ENCODE results near the gene HTT. TPM values are rescaled to one million over a fixed set of nuclear protein-coding genes. Genes with fewer than 3 reads are reported as not detected.

Gene HTT
- total and polyA plus RNA-seq, 2 of the 13 experiments (the other 11 are each of a cell fraction or from before 2014, with no cell fraction given), result 17.5 to 19.5 TPM

DNA sequence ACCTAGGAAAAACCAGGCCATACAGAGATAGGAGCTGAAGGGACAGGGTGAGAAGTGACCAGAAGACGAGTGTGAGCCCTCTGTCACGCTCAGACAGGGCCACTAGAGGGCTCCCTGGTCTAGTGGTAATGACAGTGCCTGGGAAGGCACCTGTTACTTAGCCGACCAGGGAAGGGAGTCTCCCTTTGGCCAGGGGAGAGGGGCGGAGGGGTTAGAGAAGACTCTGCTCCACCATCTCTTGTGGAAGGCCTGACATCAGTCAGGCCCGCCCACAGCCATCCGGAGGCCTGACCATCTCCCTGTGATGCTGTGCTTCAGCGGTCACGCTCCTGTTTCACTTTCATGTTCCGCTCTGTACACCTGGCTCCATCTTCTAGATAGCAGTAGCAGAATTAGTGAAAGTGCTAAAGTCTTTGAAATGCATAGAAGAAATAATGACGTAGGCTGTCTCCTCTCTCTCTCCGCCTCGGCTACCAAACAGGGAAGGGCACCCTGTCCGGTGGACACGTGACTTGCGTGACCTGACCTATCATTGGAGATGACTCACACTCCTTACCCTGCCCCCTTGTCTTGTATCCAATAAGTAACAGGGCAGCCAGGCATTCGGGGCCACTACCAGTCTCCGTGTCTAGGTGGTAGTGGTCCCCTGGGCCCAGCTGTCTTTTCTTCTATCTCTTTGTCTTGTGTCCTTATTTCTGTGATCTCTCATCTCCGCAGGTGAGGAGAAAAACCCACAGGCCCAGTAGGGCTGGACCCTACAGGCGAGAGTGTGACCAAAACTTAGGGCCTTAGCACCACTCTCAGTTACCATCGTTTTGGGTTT lies 26.8 kb upstream of the HTT start (continued):
- TF ChIP-seq ZNF10 (CRISPR knock-in tag; IDR thresholded peaks at IDR 0.05; ENCODE audit: borderline replicate concordance, low read depth) (no peak), PHB2 (IDR thresholded peaks at IDR 0.05; ENCODE audit: partially characterized antibody) (no peak), TCF7 (IDR thresholded peaks at IDR 0.05; ENCODE audit: low read depth) (no peak), ZNF709 (CRISPR knock-in tag; IDR thresholded peaks at IDR 0.05) (no peak), ZNF30 (CRISPR knock-in tag; IDR thresholded peaks at IDR 0.05) (no peak), TARDBP (CRISPR knock-in tag; IDR thresholded peaks at IDR 0.05) (no peak), HMG20B (CRISPR knock-in tag; conservative IDR thresholded peaks at IDR 0.05) (no peak), ELF4 (CRISPR knock-in tag; IDR thresholded peaks at IDR 0.05; ENCODE audit: borderline replicate concordance) (no peak), RELA (CRISPR knock-in tag; IDR thresholded peaks at IDR 0.05) (peak; percentile 76; the same call in 1 of the 2 replicates), ZFP36L1 (CRISPR knock-in tag; IDR thresholded peaks at IDR 0.05) (no peak), HDAC6 (IDR thresholded peaks at IDR 0.05; ENCODE audit: low read depth, low read length) (no peak), ESRRA (CRISPR knock-in tag; IDR thresholded peaks at IDR 0.05; ENCODE audit: low read depth) (no peak), MEF2D (CRISPR knock-in tag; IDR thresholded peaks at IDR 0.05) (no peak), KLF6 (CRISPR knock-in tag; IDR thresholded peaks at IDR 0.05) (0 out of 2 replicates have a peak, but pooled peaks have one; percentile 40), KDM6A (CRISPR knock-in tag; IDR thresholded peaks at IDR 0.05; ENCODE audit: low read depth) (no peak)
- TF ChIP-seq, protein P1, sequence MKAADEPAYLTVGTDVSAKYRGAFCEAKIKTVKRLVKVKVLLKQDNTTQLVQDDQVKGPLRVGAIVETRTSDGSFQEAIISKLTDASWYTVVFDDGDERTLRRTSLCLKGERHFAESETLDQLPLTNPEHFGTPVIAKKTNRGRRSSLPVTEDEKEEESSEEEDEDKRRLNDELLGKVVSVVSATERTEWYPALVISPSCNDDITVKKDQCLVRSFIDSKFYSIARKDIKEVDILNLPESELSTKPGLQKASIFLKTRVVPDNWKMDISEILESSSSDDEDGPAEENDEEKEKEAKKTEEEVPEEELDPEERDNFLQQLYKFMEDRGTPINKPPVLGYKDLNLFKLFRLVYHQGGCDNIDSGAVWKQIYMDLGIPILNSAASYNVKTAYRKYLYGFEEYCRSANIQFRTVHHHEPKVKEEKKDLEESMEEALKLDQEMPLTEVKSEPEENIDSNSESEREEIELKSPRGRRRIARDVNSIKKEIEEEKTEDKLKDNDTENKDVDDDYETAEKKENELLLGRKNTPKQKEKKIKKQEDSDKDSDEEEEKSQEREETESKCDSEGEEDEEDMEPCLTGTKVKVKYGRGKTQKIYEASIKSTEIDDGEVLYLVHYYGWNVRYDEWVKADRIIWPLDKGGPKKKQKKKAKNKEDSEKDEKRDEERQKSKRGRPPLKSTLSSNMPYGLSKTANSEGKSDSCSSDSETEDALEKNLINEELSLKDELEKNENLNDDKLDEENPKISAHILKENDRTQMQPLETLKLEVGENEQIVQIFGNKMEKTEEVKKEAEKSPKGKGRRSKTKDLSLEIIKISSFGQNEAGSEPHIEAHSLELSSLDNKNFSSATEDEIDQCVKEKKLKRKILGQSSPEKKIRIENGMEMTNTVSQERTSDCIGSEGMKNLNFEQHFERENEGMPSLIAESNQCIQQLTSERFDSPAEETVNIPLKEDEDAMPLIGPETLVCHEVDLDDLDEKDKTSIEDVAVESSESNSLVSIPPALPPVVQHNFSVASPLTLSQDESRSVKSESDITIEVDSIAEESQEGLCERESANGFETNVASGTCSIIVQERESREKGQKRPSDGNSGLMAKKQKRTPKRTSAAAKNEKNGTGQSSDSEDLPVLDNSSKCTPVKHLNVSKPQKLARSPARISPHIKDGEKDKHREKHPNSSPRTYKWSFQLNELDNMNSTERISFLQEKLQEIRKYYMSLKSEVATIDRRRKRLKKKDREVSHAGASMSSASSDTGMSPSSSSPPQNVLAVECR (CRISPR knock-in tag; IDR thresholded peaks at IDR 0.05; ENCODE audit: borderline replicate concordance), result peak; percentile 30; the same call in 1 of the 2 replicates
- TF ChIP-seq, protein P2, sequence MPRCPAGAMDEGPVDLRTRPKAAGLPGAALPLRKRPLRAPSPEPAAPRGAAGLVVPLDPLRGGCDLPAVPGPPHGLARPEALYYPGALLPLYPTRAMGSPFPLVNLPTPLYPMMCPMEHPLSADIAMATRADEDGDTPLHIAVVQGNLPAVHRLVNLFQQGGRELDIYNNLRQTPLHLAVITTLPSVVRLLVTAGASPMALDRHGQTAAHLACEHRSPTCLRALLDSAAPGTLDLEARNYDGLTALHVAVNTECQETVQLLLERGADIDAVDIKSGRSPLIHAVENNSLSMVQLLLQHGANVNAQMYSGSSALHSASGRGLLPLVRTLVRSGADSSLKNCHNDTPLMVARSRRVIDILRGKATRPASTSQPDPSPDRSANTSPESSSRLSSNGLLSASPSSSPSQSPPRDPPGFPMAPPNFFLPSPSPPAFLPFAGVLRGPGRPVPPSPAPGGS (CRISPR knock-in tag; IDR thresholded peaks at IDR 0.05), result no peak
- TF ChIP-seq, protein P3, sequence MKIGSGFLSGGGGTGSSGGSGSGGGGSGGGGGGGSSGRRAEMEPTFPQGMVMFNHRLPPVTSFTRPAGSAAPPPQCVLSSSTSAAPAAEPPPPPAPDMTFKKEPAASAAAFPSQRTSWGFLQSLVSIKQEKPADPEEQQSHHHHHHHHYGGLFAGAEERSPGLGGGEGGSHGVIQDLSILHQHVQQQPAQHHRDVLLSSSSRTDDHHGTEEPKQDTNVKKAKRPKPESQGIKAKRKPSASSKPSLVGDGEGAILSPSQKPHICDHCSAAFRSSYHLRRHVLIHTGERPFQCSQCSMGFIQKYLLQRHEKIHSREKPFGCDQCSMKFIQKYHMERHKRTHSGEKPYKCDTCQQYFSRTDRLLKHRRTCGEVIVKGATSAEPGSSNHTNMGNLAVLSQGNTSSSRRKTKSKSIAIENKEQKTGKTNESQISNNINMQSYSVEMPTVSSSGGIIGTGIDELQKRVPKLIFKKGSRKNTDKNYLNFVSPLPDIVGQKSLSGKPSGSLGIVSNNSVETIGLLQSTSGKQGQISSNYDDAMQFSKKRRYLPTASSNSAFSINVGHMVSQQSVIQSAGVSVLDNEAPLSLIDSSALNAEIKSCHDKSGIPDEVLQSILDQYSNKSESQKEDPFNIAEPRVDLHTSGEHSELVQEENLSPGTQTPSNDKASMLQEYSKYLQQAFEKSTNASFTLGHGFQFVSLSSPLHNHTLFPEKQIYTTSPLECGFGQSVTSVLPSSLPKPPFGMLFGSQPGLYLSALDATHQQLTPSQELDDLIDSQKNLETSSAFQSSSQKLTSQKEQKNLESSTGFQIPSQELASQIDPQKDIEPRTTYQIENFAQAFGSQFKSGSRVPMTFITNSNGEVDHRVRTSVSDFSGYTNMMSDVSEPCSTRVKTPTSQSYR (CRISPR knock-in tag; IDR thresholded peaks at IDR 0.05; ENCODE audit: borderline replicate concordance), result no peak
- TF ChIP-seq, protein P4, sequence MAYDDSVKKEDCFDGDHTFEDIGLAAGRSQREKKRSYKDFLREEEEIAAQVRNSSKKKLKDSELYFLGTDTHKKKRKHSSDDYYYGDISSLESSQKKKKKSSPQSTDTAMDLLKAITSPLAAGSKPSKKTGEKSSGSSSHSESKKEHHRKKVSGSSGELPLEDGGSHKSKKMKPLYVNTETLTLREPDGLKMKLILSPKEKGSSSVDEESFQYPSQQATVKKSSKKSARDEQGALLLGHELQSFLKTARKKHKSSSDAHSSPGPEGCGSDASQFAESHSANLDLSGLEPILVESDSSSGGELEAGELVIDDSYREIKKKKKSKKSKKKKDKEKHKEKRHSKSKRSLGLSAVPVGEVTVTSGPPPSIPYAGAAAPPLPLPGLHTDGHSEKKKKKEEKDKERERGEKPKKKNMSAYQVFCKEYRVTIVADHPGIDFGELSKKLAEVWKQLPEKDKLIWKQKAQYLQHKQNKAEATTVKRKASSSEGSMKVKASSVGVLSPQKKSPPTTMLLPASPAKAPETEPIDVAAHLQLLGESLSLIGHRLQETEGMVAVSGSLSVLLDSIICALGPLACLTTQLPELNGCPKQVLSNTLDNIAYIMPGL (CRISPR knock-in tag; IDR thresholded peaks at IDR 0.05; ENCODE audit: borderline replicate concordance in 1 of 2, low read depth in 1 of 2), result peak; percentile 55 to 71; a peak in 3 of 4 replicates

Data from HepG2 (cell line).